HCT116 (cell line): ENCODE data around the gene GSTT2. TPM values are rescaled to one million over a fixed set of nuclear protein-coding genes. Genes with fewer than 3 reads are reported as not detected.
"Not testable (repeated sequence)": the region's sequence is repeated elsewhere in the genome, so short reads cannot be mapped to it uniquely, and the experiment has no call there.

ENCODE experiments used
- ATAC-seq: fragments of 200-7000 bp; cut with Tn5 transposase; 2 replicates; pipeline ENCODE4 v1.9.1; 2020; ENCODE audit warnings: mild to moderate bottlenecking, moderate library complexity
- BruUV-seq: library from RNA; stranded (reverse); fragments of 400-500 nt; replicated peaks from 2 replicates; lab custom pipeline; 2021; lab: Mats Ljungman, UMichigan
- CTCF ChIA-PET: fragments of 300-600 bp; sonication (Branson Sonifier 250); formaldehyde crosslinking; loops from one replicate; lab custom pipeline; 2021; ENCODE audit warnings: antibody characterized with exemption; lab: Charles Lee
- POLR2A ChIA-PET: fragments of 300-600, 350-600 bp; sonication (Branson Sonifier 250); formaldehyde crosslinking; loops from one replicate; lab custom pipeline; 2021; ENCODE audit warnings: antibody characterized with exemption; lab: Charles Lee
- RAD21 ChIA-PET, 2 experiments: fragments of 300-600 bp; sonication (Branson Sonifier 250); formaldehyde crosslinking; loops; one replicate each; lab custom pipeline; 2023; ENCODE audit warnings: low total read pairs in 2 of 2; ENCODE audit not compliant: uncharacterized antibody in 2 of 2, unreplicated experiment in 2 of 2, low non-redundant PET in 1 of 2; lab: Charles Lee
- DNase-seq: peaks from one replicate; pipeline ENCODE4 v3.0.0-alpha.2; 2010; ENCODE audit warnings: low read depth, low spot score
- H2AFZ ChIP-seq: fragments of 200-600 bp; shearing (Covaris generic), sonication (generic); 2 replicates; pipeline ENCODE4 v1.6.1; 2017; ENCODE audit warnings: low read depth, mixed run types, mixed read lengths, antibody characterized with exemption, low read length; ENCODE audit not compliant: poor library complexity, severe bottlenecking
- H3K27ac ChIP-seq: 2 replicates; pipeline ENCODE4 v1.5.1; 2012; ENCODE audit warnings: low read depth, low read length
- H3K27me3 ChIP-seq: fragments of 200-600 bp; sonication (generic); 2 replicates; pipeline ENCODE4 v1.6.1; 2016; ENCODE audit warnings: mixed run types, low read length, mixed read lengths; ENCODE audit not compliant: insufficient read depth
- H3K36me3 ChIP-seq, 2 experiments: fragments of 200-500 bp in 1 of 2; fragments of 200-600 bp in 1 of 2; sonication (Bioruptor generic) in 1 of 2; sonication (generic) in 1 of 2; 2 replicates each; pipeline versions ENCODE4 v1.5.1 to v1.6.1; 2014 to 2016; ENCODE audit warnings: low read length in 2 of 2, inconsistent platforms in 1 of 2, mixed read lengths in 1 of 2, mixed run types in 1 of 2; ENCODE audit not compliant: insufficient read depth in 2 of 2, control insufficient read depth in 1 of 2
- H3K4me1 ChIP-seq, 2 experiments: fragments of 200-600 bp in 1 of 2; sonication (generic) in 1 of 2; 2 replicates each; pipeline versions ENCODE4 v1.5.1 to v1.6.1; 2012 to 2017; ENCODE audit warnings: low read length in 2 of 2, inconsistent platforms in 1 of 2, mild to moderate bottlenecking in 1 of 2, mixed read lengths in 1 of 2, mixed run types in 1 of 2, moderate library complexity in 1 of 2; ENCODE audit not compliant: insufficient read depth in 2 of 2, control insufficient read depth in 1 of 2
- H3K4me2 ChIP-seq: fragments of 200-600 bp; sonication (generic); 2 replicates; pipeline ENCODE4 v1.6.1; 2017; ENCODE audit warnings: mixed run types, low read length, mixed read lengths
- H3K4me3 ChIP-seq, 2 experiments: fragments of 200-600 bp in 1 of 2; sonication (generic) in 1 of 2; replicated peaks in 1 of 2; 2 replicates each; pipeline ENCODE4 v1.5.1; 2011 to 2016; ENCODE audit warnings: low read length in 2 of 2, control low read depth in 1 of 2, low read depth in 1 of 2, mild to moderate bottlenecking in 1 of 2, mixed read lengths in 1 of 2, mixed run types in 1 of 2
- H3K79me2 ChIP-seq: fragments of 200-600 bp; sonication (generic); 2 replicates; pipeline ENCODE4 v1.6.1; 2017; ENCODE audit warnings: mild to moderate bottlenecking, mixed run types, low read length, moderate library complexity, mixed read lengths; ENCODE audit not compliant: insufficient read depth
- H3K9ac ChIP-seq: fragments of 200-600 bp; sonication (generic); 2 replicates; pipeline ENCODE4 v1.6.1; 2016; ENCODE audit warnings: low read length, mixed read lengths
- H3K9me2 ChIP-seq: fragments of 200-600 bp; sonication (generic), shearing (Covaris generic); 2 replicates; pipeline ENCODE4 v1.6.1; 2017; ENCODE audit warnings: mixed run types, mild to moderate bottlenecking, moderate library complexity; ENCODE audit not compliant: insufficient read depth
- H3K9me3 ChIP-seq, 2 experiments: fragments of 200-500 bp in 1 of 2; fragments of 200-600 bp in 1 of 2; sonication (Bioruptor generic) in 1 of 2; sonication (generic) in 1 of 2; 2 replicates each; pipeline ENCODE4 v1.6.1; 2014 to 2017; ENCODE audit warnings: low read length in 2 of 2, mixed read lengths in 2 of 2, inconsistent platforms in 1 of 2, low read depth in 1 of 2, mild to moderate bottlenecking in 1 of 2, mixed run types in 1 of 2, moderate library complexity in 1 of 2; ENCODE audit not compliant: control insufficient read depth in 1 of 2, insufficient read depth in 1 of 2
- H4K20me1 ChIP-seq: fragments of 200-600 bp; sonication (generic), shearing (Covaris generic); 2 replicates; pipeline ENCODE4 v1.6.1; 2017; ENCODE audit warnings: mixed run types, mild to moderate bottlenecking, moderate library complexity; ENCODE audit not compliant: insufficient read depth
- CBX3 ChIP-seq: IDR thresholded peaks from 2 replicates; pipeline ENCODE4 v1.6.1; 2012; ENCODE audit warnings: low read depth
- CEBPB ChIP-seq: IDR thresholded peaks from 2 replicates; pipeline ENCODE4 v1.6.1; 2012; ENCODE audit warnings: low read depth
- CTCF ChIP-seq, 3 experiments: fragments of 200-600 bp in 1 of 3; sonication (generic) in 1 of 3; IDR thresholded peaks in 2 of 3; conservative IDR thresholded peaks in 1 of 3; 2 replicates each; pipeline ENCODE4 v1.5.1; 2012 to 2017; ENCODE audit warnings: low read depth in 2 of 3, low read length in 2 of 3, antibody characterized with exemption in 1 of 3, borderline replicate concordance in 1 of 3, control low read depth in 1 of 3, mild to moderate bottlenecking in 1 of 3, mixed read lengths in 1 of 3, mixed run types in 1 of 3, moderate library complexity in 1 of 3; ENCODE audit not compliant: insufficient read depth in 1 of 3
- EGR1 ChIP-seq: IDR thresholded peaks from 2 replicates; pipeline ENCODE4 v1.6.1; 2012; ENCODE audit warnings: low read depth
- ELF1 ChIP-seq: IDR thresholded peaks from 2 replicates; pipeline ENCODE4 v1.6.1; 2012; ENCODE audit warnings: low read depth, borderline replicate concordance
- EZH2 ChIP-seq: fragments of 200-600 bp; sonication (generic); IDR thresholded peaks from 2 replicates; pipeline ENCODE4 v1.6.1; 2017; ENCODE audit warnings: antibody characterized with exemption, mixed run types
- EZH2phosphoT487 ChIP-seq: fragments of 200-600 bp; IDR thresholded peaks from 2 replicates; pipeline ENCODE4 v1.6.1; 2018; ENCODE audit warnings: antibody characterized with exemption, borderline replicate concordance
- FOSL1 ChIP-seq: IDR thresholded peaks from 2 replicates; pipeline ENCODE4 v1.6.1; 2012; ENCODE audit warnings: low read depth
- JUND ChIP-seq: IDR thresholded peaks from 2 replicates; pipeline ENCODE4 v1.6.1; 2012
- REST ChIP-seq: IDR thresholded peaks from 2 replicates; pipeline ENCODE4 v1.6.1; 2012; ENCODE audit warnings: low read depth
- TCF7L2 ChIP-seq: IDR thresholded peaks from 2 replicates; pipeline ENCODE4 v1.7.0; 2011; ENCODE audit warnings: borderline replicate concordance, inconsistent platforms; ENCODE audit not compliant: insufficient read depth, insufficient read length; ENCODE audit errors: extremely low read depth
- ZBTB33 ChIP-seq: IDR thresholded peaks from 2 replicates; pipeline ENCODE4 v1.6.1; 2011; ENCODE audit warnings: mild to moderate bottlenecking, low read length, moderate library complexity; ENCODE audit not compliant: insufficient replicate concordance; ENCODE audit errors: extremely low read depth
- ZFX ChIP-seq: fragments of 450-650 bp; IDR thresholded peaks from 2 replicates; pipeline ENCODE4 v1.6.1; 2017
- ZNF274 ChIP-seq: fragments of 200-500 bp; sonication (Bioruptor generic); IDR thresholded peaks from 2 replicates; pipeline ENCODE4 v1.6.1; 2014; ENCODE audit warnings: mild to moderate bottlenecking, low read depth, low read length, inconsistent platforms
- intact Hi-C: fragments of 100-400 bp; cut with micrococcal nuclease; formaldehyde crosslinking; loops from 2 replicates; pipeline ENCODE4 v1.10.0; 2022
- total RNA-seq: library from RNA; stranded (reverse); gene quantifications from one replicate; pipeline ENCODE4 v1.2.1, GENCODE V29; 2021; ENCODE audit not compliant: unreplicated experiment

The GSTT2 gene
- total RNA-seq, 1 experiment from 2014 or later = 5.1 TPM

GRCh38 chr22:23939017-23939357 lies 40.9 kb upstream of the GSTT2 start:
- Histone ChIP-seq H3K4me1 (peaks cover 0 to 2% of the 10 kb centered on the region in 2 experiments; a peak in 1 of 4 replicates), H3K9me2 (no peaks in the 10 kb centered on the region), H3K79me2 (no peaks in the 10 kb centered on the region), H3K27me3 (no peaks in the 10 kb centered on the region), H2AFZ (no peak overlapping the region), H3K4me3 (no peak overlapping the region), H3K9me3 (no peaks in the 10 kb centered on the region), H4K20me1 (no peaks in the 10 kb centered on the region), H3K27ac (no peak overlapping the region), H3K4me2 (no peak overlapping the region), H3K36me3 (no peaks in the 10 kb centered on the region), H3K9ac (no peak overlapping the region)
- BruUV-seq = no TSS peak
- RAD21 ChIA-PET = no interaction called here
- intact Hi-C loops = no loop called here
- POLR2A ChIA-PET = no interaction called here
- CTCF ChIA-PET = interaction anchor here (1.3 kb wide), 1 partner anchor 9 kb away, joined by 5 read pairs; no protein-coding TSS in a partner anchor
- ATAC-seq (no peak), DNase-seq (no peak)
- TF ChIP-seq FOSL1 (no peak), ELF1 (no peak), ZFX (no peak), JUND (no peak), TCF7L2 (no peak), ZBTB33 (no peak), CEBPB (no peak), EGR1 (no peak), ZNF274 (no peak), CBX3 (no peak), EZH2phosphoT487 (no peak), REST (no peak), EZH2 (no peak), CTCF (IDR thresholded peaks at IDR 0.05 in 2 of 3, conservative IDR thresholded peaks at IDR 0.05 in 1 of 3; ENCODE audit: borderline replicate concordance in 1 of 3, insufficient read depth in 1 of 3, low read depth in 2 of 3, low read length in 2 of 3) (no peak)

- RAD21 ChIA-PET, H3K4me2 ChIP-seq, H3K4me3 ChIP-seq, H3K27me3 ChIP-seq, H3K9ac ChIP-seq, CTCF ChIA-PET, POLR2A ChIA-PET, H2AFZ ChIP-seq, H3K79me2 ChIP-seq, DNase-seq, H3K9me2 ChIP-seq, BruUV-seq, H3K36me3 ChIP-seq, H4K20me1 ChIP-seq, H3K9me3 ChIP-seq, H3K4me1 ChIP-seq, intact Hi-C loops, H3K27ac ChIP-seq: not testable (repeated sequence)
- ATAC-seq = peak; percentile 88
These were observed 39.8 kb upstream of the GSTT2 start for GRCh38 chr22:23940166-23940565.
